Right lobe of liver (tissue), 6 donors: ENCODE results near the gene JMJD6. TPM values are rescaled to one million over a fixed set of nuclear protein-coding genes. Genes with fewer than 3 reads are reported as not detected.

Source experiments
- ATAC-seq, 4 donors: fragments of 200-7000 bp; cut with Tn5 transposase; one replicate each; pipeline ENCODE4 v1.9.1; 2020; ENCODE audit warnings: mild to moderate bottlenecking in 4 of 4, moderate library complexity in 4 of 4
- DNase-seq, 3 donors: peaks; one replicate each; pipeline ENCODE4 v3.0.0-alpha.2; 2020
- H3K27ac ChIP-seq, 3 donors: fragments of 200-600 bp; one replicate each; pipeline ENCODE4 v1.8.0; 2022
- H3K27me3 ChIP-seq, 2 donors: fragments of 200-600 bp; one replicate each; pipeline ENCODE4 v1.8.0; 2022
- H3K36me3 ChIP-seq, 4 donors: fragments of 200-600 bp; sonication (generic) in 1 of 4; one replicate each; pipeline versions ENCODE4 v1.5.1 to v1.8.0; 2017 to 2022; ENCODE audit warnings: control low read depth in 1 of 4
- H3K4me1 ChIP-seq, 4 donors: fragments of 200-600 bp; sonication (generic) in 1 of 4; one replicate each; pipeline versions ENCODE4 v1.5.1 to v1.8.0; 2017 to 2022; ENCODE audit warnings: control low read depth in 1 of 4
- H3K4me3 ChIP-seq, 3 donors: fragments of 200-600 bp; one replicate each; pipeline ENCODE4 v1.8.0; 2022
- H3K9me3 ChIP-seq, 4 donors: fragments of 200-600 bp; sonication (generic) in 1 of 4; one replicate each; pipeline versions ENCODE4 v1.5.1 to v1.8.0; 2017 to 2022; ENCODE audit warnings: control low read depth in 1 of 4
- CTCF ChIP-seq, 4 donors: fragments of 200-600 bp in 3 of 4; fragments of 450-650 bp in 1 of 4; IDR thresholded peaks; one replicate each; pipeline versions ENCODE4 v1.5.1 to v1.8.0; 2016 to 2022; ENCODE audit warnings: antibody characterized with exemption in 4 of 4, mild to moderate bottlenecking in 2 of 4
- POLR2A ChIP-seq: fragments of 450-650 bp; IDR thresholded peaks from one replicate; pipeline ENCODE4 v1.6.1; 2017; ENCODE audit warnings: antibody characterized with exemption, mild to moderate bottlenecking
- WGBS: methylation state at CpG from one replicate; pipeline ENCODE4 v1.1.6; 2018; ENCODE audit warnings: low coverage, low lambda C conversion rate; ENCODE audit not compliant: insufficient coverage; ENCODE audit errors: missing lambda C conversion rate; 5-methylcytosine and 5-hydroxymethylcytosine counted together
- intact Hi-C, 2 donors: fragments of 100-400 bp; cut with DNase I; formaldehyde crosslinking; loops; one replicate each; pipeline versions ENCODE4 v1.11.2 to v1.14.1; 2022
- total RNA-seq, 6 experiments: library from RNA; depleted of rRNA in 2 of 6; stranded (reverse); fragments of >200 nt in 2 of 6; fragmentation: NEBNext Ultra II Directional in 3 of 6; extraction: Animal tissue kit (Norgen Biotek cat#: 25700) in 3 of 6; gene quantifications; one replicate each; pipeline versions ENCODE4 v1.1.0 to v1.2.4, GENCODE V29; 2016 to 2023
- donor health status: DM: no; HTN: yes; CAD: no.
- donor health status: DM: no; HTN: no; CAD: no.
- donor health status: DM: no; HTN: no; CAD: no.
- donor health status: DM: no; HTN: yes; CAD: no.
- donor health status: DM: no; HTN: yes; CAD: no.

JMJD6 gene
- total RNA-seq, 6 experiments from 2014 or later, result 10.0 to 15.8 (median 11.1) TPM

DNA sequence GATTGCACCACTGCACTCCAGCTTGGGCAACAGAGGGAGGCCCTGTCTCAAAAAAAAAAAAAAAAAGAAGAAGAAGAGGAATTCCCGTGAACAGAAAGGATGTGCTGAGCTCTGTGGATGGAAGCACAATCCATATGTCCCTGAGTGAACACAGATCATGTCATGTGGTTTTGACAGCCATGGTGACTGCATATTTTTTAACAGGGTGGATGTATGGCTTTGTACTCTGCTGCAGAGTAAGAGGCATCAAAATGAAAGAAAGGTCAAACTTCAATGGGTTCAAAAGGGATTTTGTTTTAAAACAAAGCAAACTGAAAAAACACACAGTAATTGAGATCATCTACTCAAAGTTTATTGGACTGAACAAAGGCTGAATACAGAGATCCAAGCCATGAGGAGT is 47.2 kb downstream of the JMJD6 start:
- no peaks in the 10 kb centered on the region for H3K27me3 ChIP-seq
- DNase-seq (no peak), ATAC-seq (no peak)
- H3K9me3 ChIP-seq, result no peaks in the 10 kb centered on the region
- H3K4me1 ChIP-seq, result no peaks in the 10 kb centered on the region
- TF ChIP-seq CTCF (IDR thresholded peaks at IDR 0.05) (no peak), POLR2A (no peak)
- 36% methylated on average over 1 of the region's 1 CpG for WGBS
- no peak overlapping the region for H3K4me3 ChIP-seq
- intact Hi-C loops, result no loop called here
- H3K27ac ChIP-seq, result no peak overlapping the region
- H3K36me3 ChIP-seq, result no peaks in the 10 kb centered on the region

- Histone ChIP-seq H3K9me3 (no peaks in the 10 kb centered on the region), H3K27ac (no peak overlapping the region), H3K27me3 (no peaks in the 10 kb centered on the region), H3K4me3 (no peak overlapping the region), H3K4me1 (no peaks in the 10 kb centered on the region), H3K36me3 (no peaks in the 10 kb centered on the region)
- TF ChIP-seq POLR2A (no peak), CTCF (IDR thresholded peaks at IDR 0.05) (no peak)
- intact Hi-C loops, result no loop called here
- peak in 2 of 4 donors; percentile 27 to 31 for ATAC-seq
- DNase-seq, result no peak
- 78% methylated on average over 6 of the region's 12 CpGs for WGBS
Measured at GRCh38 chr17:76678330-76678729, 48.1 kb downstream of the JMJD6 start.

- no peak for TF ChIP-seq CTCF (IDR thresholded peaks at IDR 0.05)
- no peak for TF ChIP-seq POLR2A
- H3K27ac ChIP-seq, result no peak overlapping the region
- peaks cover 0 to 5% (median 1%) of the 10 kb centered on the region in 4 donors for H3K4me1 ChIP-seq
- DNase-seq (no peak), ATAC-seq (no peak)
- no peaks in the 10 kb centered on the region for H3K9me3 ChIP-seq
- H3K27me3 ChIP-seq, result no peaks in the 10 kb centered on the region
- H3K36me3 ChIP-seq, result no peaks in the 10 kb centered on the region
- 91% methylated on average over 15 of the region's 16 CpGs for WGBS
- no peak overlapping the region for H3K4me3 ChIP-seq
- intact Hi-C loops, result no loop called here
Measured at GRCh38 chr17:76677406-76677805, 49.0 kb downstream of the JMJD6 start.

DNA sequence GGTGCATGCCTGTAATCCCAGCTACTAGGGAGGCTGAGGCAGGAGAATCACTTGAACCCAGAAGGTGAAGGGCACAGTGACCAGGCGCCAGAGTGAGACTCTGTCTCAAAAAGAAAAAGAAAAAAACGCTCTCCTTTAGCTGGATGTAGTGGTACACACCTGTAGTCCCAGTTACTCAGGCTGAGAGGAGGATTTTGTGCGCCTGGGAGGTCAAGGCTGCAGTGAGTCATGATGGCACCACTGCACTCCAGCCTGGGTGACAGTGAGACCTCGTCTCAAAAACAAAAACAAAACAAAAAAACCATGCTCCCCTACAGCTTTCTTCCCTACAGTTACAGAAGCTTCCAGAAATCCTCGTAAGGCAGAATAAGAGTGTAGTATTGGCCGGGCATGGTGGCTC is 49.8 kb downstream of the JMJD6 start:
- WGBS, result 82% methylated on average over 6 of the region's 6 CpGs
- no peaks in the 10 kb centered on the region for H3K27me3 ChIP-seq
- H3K9me3 ChIP-seq, result no peaks in the 10 kb centered on the region
- intact Hi-C loops, result no loop called here
- ATAC-seq (no peak), DNase-seq (no peak)
- peaks cover 0 to 7% (median 2%) of the 10 kb centered on the region in 4 donors for H3K4me1 ChIP-seq
- H3K4me3 ChIP-seq, result no peak overlapping the region
- TF ChIP-seq POLR2A (no peak), CTCF (IDR thresholded peaks at IDR 0.05) (no peak)
- no peaks in the 10 kb centered on the region for H3K36me3 ChIP-seq
- no peak overlapping the region for H3K27ac ChIP-seq

GRCh38 chr17:76675648-76676047 is 50.8 kb downstream of the JMJD6 start:
- WGBS, result 83% methylated on average over 6 of the region's 6 CpGs
- TF ChIP-seq CTCF (IDR thresholded peaks at IDR 0.05) (no peak), POLR2A (no peak)
- no peak overlapping the region for H3K4me3 ChIP-seq
- peaks cover 0 to 11% (median 2%) of the 10 kb centered on the region in 4 donors for H3K4me1 ChIP-seq
- no peaks in the 10 kb centered on the region for H3K27me3 ChIP-seq
- no peak overlapping the region for H3K27ac ChIP-seq
- no peak for ATAC-seq
- no peaks in the 10 kb centered on the region for H3K36me3 ChIP-seq
- no peaks in the 10 kb centered on the region for H3K9me3 ChIP-seq
- no peak for DNase-seq
- intact Hi-C loops, result no loop called here
